Measurements from ENCODE around the gene GAS2.

Gene GAS2

DNA sequence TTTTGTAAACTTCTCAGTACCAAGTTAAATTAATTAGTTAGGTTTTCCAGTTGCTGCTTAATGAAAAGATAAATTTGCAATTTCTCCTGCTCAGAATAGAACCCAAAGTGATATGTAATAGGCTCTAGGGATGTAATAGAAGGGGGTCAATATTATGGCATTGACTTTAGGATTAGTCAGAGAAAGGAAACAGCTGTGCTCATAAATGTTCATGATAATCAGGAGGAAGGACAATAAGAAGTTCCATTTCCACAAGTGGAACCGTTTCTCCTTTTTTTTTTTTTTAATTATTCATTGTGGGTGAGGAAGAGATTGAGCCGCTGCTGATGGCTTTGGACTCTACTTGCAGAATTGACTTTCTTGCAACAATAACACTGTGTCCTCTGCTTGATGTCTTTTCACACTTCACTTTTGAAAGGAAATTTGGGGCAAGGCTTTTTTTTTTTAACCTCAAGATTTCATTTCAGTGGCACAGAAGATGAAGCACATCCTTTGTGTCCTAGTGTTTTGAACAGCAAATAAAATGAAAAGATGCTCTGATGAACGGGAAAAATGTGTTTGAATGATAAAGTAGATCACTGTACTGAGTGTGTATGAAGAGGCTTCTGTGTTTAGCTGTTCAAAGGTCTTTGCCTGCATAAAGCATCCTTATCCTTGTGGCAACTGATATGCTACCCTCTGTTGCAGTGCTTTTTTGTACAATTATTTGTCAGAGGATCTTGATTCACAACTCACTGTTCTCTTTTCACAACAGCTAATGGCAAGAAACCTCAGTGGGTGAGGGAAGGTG lies 62.4 kb downstream of the GAS2 start:
- Mint-ChIP-seq H3K36me3 (no peaks in the 10 kb centered on the region), H3K27me3 (no peaks in the 10 kb centered on the region), H3K4me3 (no peak overlapping the region), H3K27ac (no peak overlapping the region), H3K4me1 (no peaks in the 10 kb centered on the region), H3K9me3 (no peaks in the 10 kb centered on the region)
- ATAC-seq (replicated peaks) (no peak), DNase-seq (no peak)

DNA sequence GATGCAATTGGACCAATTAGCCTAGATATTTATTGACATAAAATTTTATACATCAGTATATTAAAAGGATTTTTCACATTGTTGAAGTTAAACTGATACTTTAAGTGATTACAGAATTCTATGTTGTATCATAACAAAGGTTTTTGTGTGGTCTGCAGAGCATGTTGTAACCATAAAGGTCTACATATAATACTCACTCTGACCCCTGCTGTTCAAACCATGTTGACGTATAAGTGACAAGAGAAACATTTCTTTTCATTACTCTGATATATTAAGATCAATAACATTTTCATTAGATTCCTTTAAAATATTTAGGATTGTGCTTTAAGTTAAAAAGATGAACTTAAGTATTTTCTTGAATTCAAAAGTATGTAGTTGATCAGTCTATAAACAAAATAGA lies 63.9 kb downstream of the GAS2 start:
- H3K27ac Mint-ChIP-seq, result no peak overlapping the region
- DNase-seq (no peak), ATAC-seq (replicated peaks) (no peak)
- H3K27me3 Mint-ChIP-seq, result no peaks in the 10 kb centered on the region
- no peaks in the 10 kb centered on the region for H3K36me3 Mint-ChIP-seq
- H3K9me3 Mint-ChIP-seq, result no peaks in the 10 kb centered on the region
- no peaks in the 10 kb centered on the region for H3K4me1 Mint-ChIP-seq
- no peak overlapping the region for H3K4me3 Mint-ChIP-seq

DNA sequence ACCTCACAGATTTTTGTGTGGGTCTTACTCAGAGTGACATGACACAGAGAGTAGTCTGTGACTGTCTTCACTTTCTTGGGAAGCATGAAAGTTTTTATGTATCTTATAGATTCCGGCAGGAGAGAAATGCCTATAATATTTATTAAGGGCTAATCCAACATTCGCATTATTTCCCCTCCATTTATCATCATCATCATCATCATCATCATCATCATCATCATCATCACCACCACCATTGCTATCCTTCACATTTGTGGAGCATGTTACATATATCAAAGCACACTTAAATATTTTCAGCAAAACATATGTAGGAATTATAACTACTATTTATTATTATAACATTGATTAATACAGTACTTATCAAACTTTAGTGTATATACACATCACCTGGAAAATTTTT lies 66.2 kb downstream of the GAS2 start:
- Mint-ChIP-seq H3K4me1 (no peaks in the 10 kb centered on the region), H3K4me3 (no peak overlapping the region), H3K27me3 (no peaks in the 10 kb centered on the region), H3K36me3 (no peaks in the 10 kb centered on the region), H3K27ac (no peak overlapping the region), H3K9me3 (no peaks in the 10 kb centered on the region)
- DNase-seq (no peak), ATAC-seq (replicated peaks) (no peak)

DNA sequence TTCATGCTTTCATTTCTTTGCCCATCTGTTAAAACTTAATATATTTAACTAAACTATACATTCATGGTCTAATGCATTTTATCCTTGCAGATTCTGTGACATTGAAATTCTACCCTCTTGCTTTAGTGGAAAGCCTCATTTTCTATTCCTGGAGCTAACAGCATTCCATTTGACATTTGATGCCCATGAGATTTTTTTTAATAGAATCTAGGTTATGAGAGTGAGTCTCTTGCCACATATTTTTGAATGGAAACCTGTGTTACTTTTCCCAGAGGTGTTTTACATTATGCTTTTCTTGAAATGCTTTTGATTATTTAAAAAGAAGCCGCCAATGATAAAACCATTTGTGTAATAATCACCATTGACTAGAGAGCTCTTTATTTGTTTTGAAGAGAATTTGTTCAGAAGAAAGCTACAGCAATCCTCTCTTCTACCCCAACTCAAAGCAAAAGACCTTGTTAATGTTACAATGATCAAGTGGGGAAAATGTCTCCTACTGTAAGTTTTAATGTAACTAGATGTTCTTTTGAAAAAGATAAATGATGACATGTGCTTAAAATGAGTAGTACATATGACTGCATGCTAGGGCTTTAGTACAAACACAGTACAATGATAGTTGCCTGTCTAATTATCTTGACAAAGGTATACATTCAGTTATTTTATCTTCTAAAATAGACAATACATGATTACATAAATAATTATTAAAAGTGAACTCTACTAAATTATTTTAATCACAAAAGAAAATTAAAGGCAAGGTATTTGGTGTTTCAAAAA lies 67.3 kb downstream of the GAS2 start:
- no peaks in the 10 kb centered on the region for H3K9me3 Mint-ChIP-seq
- no peak overlapping the region for H3K27ac Mint-ChIP-seq
- H3K4me3 Mint-ChIP-seq, result no peak overlapping the region
- no peaks in the 10 kb centered on the region for H3K27me3 Mint-ChIP-seq
- no peaks in the 10 kb centered on the region for H3K4me1 Mint-ChIP-seq
- DNase-seq, result no peak
- H3K36me3 Mint-ChIP-seq, result no peaks in the 10 kb centered on the region
- no peak for ATAC-seq (replicated peaks)

DNA sequence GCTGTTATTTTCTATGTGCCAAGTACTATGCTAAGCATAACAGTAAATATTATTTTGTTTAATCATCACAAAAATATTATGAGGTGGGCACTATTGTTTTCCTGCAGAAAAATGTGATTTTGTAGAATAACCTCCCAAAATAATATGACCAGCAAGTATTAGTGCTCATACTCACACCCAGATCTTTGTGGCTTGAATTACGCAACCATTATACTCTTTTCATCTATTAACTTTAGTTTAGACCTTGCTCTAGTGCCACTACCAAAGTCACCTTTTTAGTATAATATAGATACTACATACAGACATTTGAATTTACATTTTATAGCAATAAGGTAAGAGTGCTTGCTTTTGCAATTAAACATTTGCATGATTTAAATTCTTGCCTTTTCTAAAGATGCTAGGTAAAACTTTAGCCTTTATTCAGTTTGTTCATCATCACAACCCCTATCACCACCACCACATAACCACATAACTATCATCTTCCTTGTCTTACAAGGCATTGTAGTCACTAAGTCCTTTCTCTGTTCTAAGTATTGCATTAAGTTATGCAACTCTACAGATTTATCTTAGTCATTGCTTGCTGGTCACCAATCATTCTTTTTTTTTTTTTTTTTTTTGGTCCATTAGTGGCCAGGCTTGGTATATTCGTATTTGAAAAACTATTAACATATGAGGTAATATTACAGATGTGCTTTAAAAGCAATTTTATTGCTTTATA lies 68.4 kb downstream of the GAS2 start:
- H3K36me3 Mint-ChIP-seq, result no peaks in the 10 kb centered on the region
- no peaks in the 10 kb centered on the region for H3K4me1 Mint-ChIP-seq
- H3K9me3 Mint-ChIP-seq, result no peaks in the 10 kb centered on the region
- no peak for ATAC-seq (replicated peaks)
- no peak overlapping the region for H3K27ac Mint-ChIP-seq
- no peaks in the 10 kb centered on the region for H3K27me3 Mint-ChIP-seq
- DNase-seq, result no peak
- H3K4me3 Mint-ChIP-seq, result no peak overlapping the region

DNA sequence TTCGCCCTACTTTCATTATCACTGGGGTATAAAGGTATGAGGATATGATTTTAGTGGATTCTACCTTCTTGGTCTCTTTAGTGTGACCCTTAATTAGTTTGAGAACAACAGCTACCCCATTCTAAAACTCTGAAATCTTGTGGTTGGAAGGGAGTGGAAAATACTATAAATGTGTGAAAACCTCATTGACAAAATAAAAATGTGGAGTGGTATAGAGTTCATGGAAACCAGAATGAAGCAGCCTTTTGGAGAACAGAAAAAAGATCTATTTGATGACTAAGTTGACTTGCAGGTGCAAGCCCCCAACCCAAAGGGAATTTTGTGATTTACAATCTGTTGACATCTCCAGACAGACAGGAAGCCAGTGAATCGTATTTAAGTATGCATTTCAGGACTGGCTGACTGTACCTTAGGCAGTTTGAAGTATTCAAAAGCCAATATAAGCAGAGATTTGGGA lies 75.8 kb downstream of the GAS2 start:
- Mint-ChIP-seq H3K4me1 (no peaks in the 10 kb centered on the region), H3K27me3 (peaks cover 3 to 13% of the 10 kb centered on the region in 2 donors), H3K27ac (no peak overlapping the region), H3K4me3 (no peak overlapping the region), H3K36me3 (no peaks in the 10 kb centered on the region), H3K9me3 (peaks cover 0 to 4% of the 10 kb centered on the region in 2 donors)
- ATAC-seq (replicated peaks) (peak in 1 of 2 donors; percentile 38), DNase-seq (no peak)

DNA sequence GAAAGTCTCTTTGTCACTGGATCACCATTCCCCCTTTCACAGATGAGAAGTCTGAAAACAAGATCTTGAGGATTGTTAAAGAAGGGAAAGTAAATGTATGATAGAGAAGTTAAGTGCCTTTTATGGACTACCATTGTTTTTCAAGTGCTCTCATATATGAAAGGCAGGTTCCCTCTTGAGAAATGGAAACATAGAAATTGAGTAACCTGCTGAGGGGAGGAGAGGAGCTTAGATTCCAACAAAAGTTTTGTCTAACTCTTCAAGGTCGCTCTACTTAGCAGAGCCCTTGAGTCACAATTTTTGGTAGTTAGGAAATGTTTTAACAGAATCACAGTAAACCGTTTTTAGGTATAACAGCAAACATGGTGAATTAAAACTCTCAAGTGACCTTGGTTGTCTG lies 83.1 kb downstream of the GAS2 start:
- H3K27me3 Mint-ChIP-seq, result peaks cover 3% of the 10 kb centered on the region in 2 donors
- H3K4me1 Mint-ChIP-seq, result no peaks in the 10 kb centered on the region
- no peak overlapping the region for H3K4me3 Mint-ChIP-seq
- H3K36me3 Mint-ChIP-seq, result no peaks in the 10 kb centered on the region
- no peak for DNase-seq
- peaks cover 0 to 2% of the 10 kb centered on the region in 2 donors for H3K9me3 Mint-ChIP-seq
- no peak for ATAC-seq (replicated peaks)
- no peak overlapping the region for H3K27ac Mint-ChIP-seq

DNA sequence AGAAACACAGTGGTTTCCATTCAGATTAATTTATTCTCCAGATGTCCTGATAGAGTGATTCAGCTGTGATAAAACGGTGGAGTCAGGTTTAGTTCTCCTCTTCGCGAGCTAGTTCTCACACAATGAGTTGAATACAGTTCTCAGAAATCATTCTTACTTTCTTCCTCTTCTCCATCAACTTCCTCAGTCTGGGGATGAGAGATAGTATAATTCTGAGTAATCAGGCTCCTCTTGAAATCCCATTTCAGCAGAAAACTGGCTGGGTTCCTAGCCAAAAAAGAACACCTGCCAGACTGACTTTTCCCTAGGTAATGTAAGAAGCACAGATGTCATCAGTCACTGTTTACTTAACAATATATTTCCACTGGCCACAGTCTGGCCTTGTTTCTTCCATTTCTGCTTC lies 86.5 kb downstream of the GAS2 start:
- Mint-ChIP-seq H3K9me3 (no peaks in the 10 kb centered on the region), H3K27ac (no peak overlapping the region), H3K36me3 (no peaks in the 10 kb centered on the region), H3K4me1 (no peaks in the 10 kb centered on the region), H3K27me3 (no peaks in the 10 kb centered on the region), H3K4me3 (no peak overlapping the region)
- DNase-seq (no peak), ATAC-seq (replicated peaks) (peak; percentile 64 to 72)

DNA sequence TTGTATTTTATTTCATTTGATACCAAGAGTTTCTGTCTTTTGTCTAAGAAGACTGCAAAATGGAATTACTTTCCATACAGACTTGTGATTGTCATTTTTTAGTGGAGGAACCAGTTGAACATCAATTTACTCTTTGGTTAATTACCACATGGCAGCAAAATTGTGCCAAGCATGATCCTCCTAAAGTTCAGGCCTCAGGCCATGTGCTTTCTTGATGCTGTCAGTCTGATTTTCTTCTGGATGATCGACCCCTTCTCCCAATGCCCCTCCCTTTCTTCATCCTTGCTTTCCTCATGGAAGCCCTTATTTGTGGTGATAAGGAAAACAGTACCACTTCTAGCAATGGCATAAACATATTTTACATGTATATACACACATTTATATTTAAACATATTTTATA lies 87.0 kb downstream of the GAS2 start:
- DNase-seq (no peak), ATAC-seq (replicated peaks) (no peak)
- H3K36me3 Mint-ChIP-seq, result no peaks in the 10 kb centered on the region
- H3K4me3 Mint-ChIP-seq, result no peak overlapping the region
- no peak overlapping the region for H3K27ac Mint-ChIP-seq
- no peaks in the 10 kb centered on the region for H3K4me1 Mint-ChIP-seq
- no peaks in the 10 kb centered on the region for H3K9me3 Mint-ChIP-seq
- H3K27me3 Mint-ChIP-seq, result no peaks in the 10 kb centered on the region

DNA sequence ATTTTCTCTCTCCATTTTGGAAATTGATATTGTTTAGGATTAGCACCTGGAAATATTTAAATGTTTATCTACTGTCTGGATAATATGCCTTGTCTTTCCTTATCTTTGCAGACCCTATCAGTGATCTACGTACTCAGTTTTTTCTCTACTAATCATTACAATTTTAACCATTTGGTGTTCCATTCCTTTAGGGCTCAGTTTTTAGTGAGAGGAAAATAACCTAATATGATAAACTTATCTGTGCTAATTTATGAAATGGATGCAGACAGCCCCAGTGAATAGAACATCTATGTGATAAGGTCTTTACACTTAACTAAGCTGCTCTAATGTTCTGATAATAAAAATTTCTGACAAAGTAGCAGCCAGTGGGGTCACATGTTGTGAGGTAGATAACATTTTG lies 94.7 kb downstream of the GAS2 start:
- no peak for ATAC-seq (replicated peaks)
- Mint-ChIP-seq H3K4me1 (no peaks in the 10 kb centered on the region), H3K9me3 (no peaks in the 10 kb centered on the region), H3K27me3 (peaks cover 0 to 5% of the 10 kb centered on the region in 2 donors), H3K4me3 (no peak overlapping the region), H3K36me3 (no peaks in the 10 kb centered on the region), H3K27ac (no peak overlapping the region)
- no peak for DNase-seq

DNA sequence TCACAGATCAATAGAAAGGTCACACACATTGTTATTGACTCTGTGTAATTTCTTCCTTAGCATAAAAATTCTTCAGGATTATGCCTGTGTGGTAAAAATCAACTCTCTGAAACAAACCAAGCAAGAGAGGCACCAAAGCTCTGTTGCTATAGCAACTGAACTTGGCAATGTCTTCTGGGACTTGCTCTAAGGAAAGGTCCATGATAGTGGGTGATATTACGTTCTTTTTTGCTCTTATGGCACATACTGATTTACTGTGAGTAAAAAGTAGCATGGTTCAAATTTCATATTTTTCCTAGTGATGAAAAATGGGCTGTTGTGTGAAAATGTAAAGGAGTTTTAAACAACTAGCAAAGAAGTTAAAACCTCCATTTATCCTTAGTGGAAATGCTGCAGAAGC lies 96.8 kb downstream of the GAS2 start:
- H3K27ac Mint-ChIP-seq, result no peak overlapping the region
- H3K36me3 Mint-ChIP-seq, result no peaks in the 10 kb centered on the region
- no peaks in the 10 kb centered on the region for H3K4me1 Mint-ChIP-seq
- H3K4me3 Mint-ChIP-seq, result no peak overlapping the region
- H3K9me3 Mint-ChIP-seq, result no peaks in the 10 kb centered on the region
- DNase-seq (no peak), ATAC-seq (replicated peaks) (no peak)
- H3K27me3 Mint-ChIP-seq, result peaks cover 0 to 5% of the 10 kb centered on the region in 2 donors

DNA sequence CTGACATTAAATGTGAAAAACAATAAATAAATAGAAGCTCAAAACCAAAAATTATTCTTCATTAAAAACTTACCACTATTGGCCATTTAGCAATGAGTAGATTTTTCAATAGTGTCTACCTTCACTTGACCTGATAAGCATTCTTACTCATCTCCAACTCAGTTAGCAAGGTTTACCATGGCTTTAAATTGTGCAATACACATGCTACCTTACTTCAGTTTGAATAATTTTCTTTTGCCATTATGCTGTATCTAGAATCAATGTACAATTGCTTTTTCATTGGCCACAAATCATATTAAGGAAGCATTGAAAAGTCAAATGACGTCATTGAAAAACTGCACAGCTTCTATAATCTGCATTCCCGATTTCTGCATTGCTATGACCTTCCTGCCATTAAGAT lies 98.3 kb downstream of the GAS2 start:
- Mint-ChIP-seq H3K27me3 (peaks cover 0 to 5% of the 10 kb centered on the region in 2 donors), H3K4me1 (no peaks in the 10 kb centered on the region), H3K27ac (no peak overlapping the region), H3K4me3 (no peak overlapping the region), H3K9me3 (peaks cover 0 to under 1% of the 10 kb centered on the region in 2 donors), H3K36me3 (no peaks in the 10 kb centered on the region)
- no peak for ATAC-seq (replicated peaks)
- DNase-seq, result no peak

DNA sequence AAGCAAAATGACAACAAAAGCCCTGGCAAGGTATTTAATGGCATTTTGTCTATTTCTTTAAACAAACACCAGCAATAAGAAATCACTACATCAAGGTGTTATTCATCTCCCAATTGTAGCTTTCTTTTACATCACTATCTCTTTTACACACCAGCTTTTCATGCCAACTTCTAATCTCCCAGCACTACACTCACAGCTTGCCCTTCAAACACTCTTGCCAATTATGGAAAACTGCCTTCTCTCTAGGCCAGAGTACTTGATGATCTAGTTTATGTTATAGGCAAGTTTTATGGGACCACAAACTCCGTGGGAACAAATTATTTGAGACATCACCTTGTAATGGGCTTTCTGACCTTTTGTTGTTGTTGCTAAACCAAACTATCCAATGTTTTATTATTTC lies 101.9 kb downstream of the GAS2 start:
- ATAC-seq (replicated peaks), result no peak
- Mint-ChIP-seq H3K4me3 (no peak overlapping the region), H3K36me3 (no peaks in the 10 kb centered on the region), H3K27ac (no peak overlapping the region), H3K9me3 (peaks cover 0 to 3% of the 10 kb centered on the region in 2 donors), H3K4me1 (no peaks in the 10 kb centered on the region), H3K27me3 (no peaks in the 10 kb centered on the region)
- DNase-seq, result no peak

DNA sequence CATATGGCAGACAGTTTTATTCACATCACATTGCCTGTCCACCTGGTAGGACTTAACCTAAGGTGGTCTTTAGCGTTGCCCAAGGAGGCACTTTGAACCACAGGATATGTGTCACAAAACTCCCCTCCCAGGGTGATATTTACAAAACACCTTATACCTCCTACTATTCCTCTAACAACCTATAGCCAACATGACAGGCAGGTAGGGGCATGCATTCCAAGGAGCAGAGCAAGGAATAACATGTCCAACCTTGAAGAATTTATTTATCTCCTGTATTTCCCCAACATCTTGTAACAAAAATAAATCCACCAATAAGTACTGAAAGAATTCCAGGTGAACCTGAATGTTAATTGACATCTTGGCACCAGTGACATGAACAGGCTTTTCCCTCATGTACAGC lies 102.7 kb downstream of the GAS2 start:
- H3K27ac Mint-ChIP-seq, result no peak overlapping the region
- no peaks in the 10 kb centered on the region for H3K36me3 Mint-ChIP-seq
- no peaks in the 10 kb centered on the region for H3K4me1 Mint-ChIP-seq
- DNase-seq (no peak), ATAC-seq (replicated peaks) (no peak)
- no peak overlapping the region for H3K4me3 Mint-ChIP-seq
- H3K9me3 Mint-ChIP-seq, result peaks cover 0 to 3% of the 10 kb centered on the region in 2 donors
- H3K27me3 Mint-ChIP-seq, result no peaks in the 10 kb centered on the region

All from stimulated activated naive B cell treated with anti-CD40 and anti-IgM and Interleukin-4, amounts not matched to agents 10 μg/mL and 1 μg/mL and 100 μg/mL, for 72 hours (primary cell).